Ovary (tissue), 9 donors: ENCODE results near the gene TCEA2. TPM values are rescaled to one million over a fixed set of nuclear protein-coding genes. Genes with fewer than 3 reads are reported as not detected.
"Not testable (repeated sequence)": the region's sequence is repeated elsewhere in the genome, so short reads cannot be mapped to it uniquely, and the experiment has no call there.

Experiments used
- DNase-seq, 5 donors: peaks; one replicate each; pipeline ENCODE4 v3.0.0-alpha.2; 2019 to 2020
- H3K27ac ChIP-seq, 2 donors: fragments of 200-600 bp; one replicate each; pipeline versions ENCODE4 v1.5.1 to v1.8.0; 2019 to 2022
- H3K27me3 ChIP-seq: fragments of 200-600 bp; one replicate; pipeline ENCODE4 v1.8.0; 2022
- H3K36me3 ChIP-seq: fragments of 200-600 bp; sonication (generic); one replicate; pipeline ENCODE4 v1.5.1; 2019
- H3K4me1 ChIP-seq: one replicate; pipeline ENCODE4 v1.8.1; 2013; ENCODE audit warnings: mild to moderate bottlenecking, moderate library complexity; ENCODE audit not compliant: insufficient read depth
- H3K4me3 ChIP-seq: fragments of 200-600 bp; sonication (generic); one replicate; pipeline ENCODE4 v1.5.1; 2017
- H3K9me3 ChIP-seq, 2 donors: fragments of 200-600 bp in 1 of 2; sonication (generic) in 1 of 2; one replicate each; pipeline versions ENCODE4 v1.5.1 to v1.8.1; 2013 to 2019; ENCODE audit warnings: mild to moderate bottlenecking in 1 of 2, moderate library complexity in 1 of 2
- CTCF ChIP-seq, 3 donors: fragments of 450-650 bp in 2 of 3; fragments of 200-600 bp in 1 of 3; IDR thresholded peaks; one replicate each; pipeline versions ENCODE4 v1.5.1 to v1.8.0; 2016 to 2022; ENCODE audit warnings: antibody characterized with exemption in 3 of 3, mild to moderate bottlenecking in 1 of 3
- EP300 ChIP-seq: sonication (generic); formaldehyde crosslinking; IDR thresholded peaks from one replicate; pipeline ENCODE4 v1.6.1; 2017; ENCODE audit warnings: antibody characterized with exemption
- POLR2A ChIP-seq: fragments of 450-650 bp; IDR thresholded peaks from one replicate; pipeline ENCODE4 v1.6.1; 2017; ENCODE audit warnings: antibody characterized with exemption, mild to moderate bottlenecking, moderate library complexity
- WGBS, 3 donors: extraction: QIAGEN DNeasy Blood & Tissue Kit in 1 of 3; methylation state at CpG; one replicate each; pipeline versions ENCODE4 v1.1.5 to v1.1.7; 2013 to 2017; 5-methylcytosine and 5-hydroxymethylcytosine counted together
- intact Hi-C, 4 donors: fragments of 100-400 bp; cut with DNase I; formaldehyde crosslinking; loops; one replicate each; pipeline versions ENCODE4 v1.11.0 to v1.15.1; 2022 to 2023
- polyA plus RNA-seq, 2 donors: library from polyadenylated mRNA; stranded (reverse); fragments of 200-250 nt in 1 of 2; fragments of 350-450 nt in 1 of 2; fragmentation: Illumina TruSeq in 1 of 2; extraction: RNeasy Lipid Tissue Mini Kit (QIAGEN cat#74804) in 1 of 2; gene quantifications; one replicate each; pipeline ENCODE4 v1.2.3, GENCODE V29; 2013 to 2014
- total RNA-seq, 7 donors: library from RNA; depleted of rRNA in 2 of 7; stranded (reverse); fragments of >200 nt in 2 of 7; fragmentation: NEBNext Ultra II Directional in 3 of 7; extraction: Animal tissue kit (Norgen Biotek cat#: 25700) in 3 of 7; gene quantifications; one replicate each; pipeline versions ENCODE4 v1.1.0 to v1.2.4, GENCODE V29; 2016 to 2023
- donor health status: DM: no; HTN: no; CAD: no; lungs with moderate emphysema.
- donor health status: DM: no; HTN: no; CAD: no.
- donor health status: Bipolar disorder and iron deficiency.
- donor health status: DM: yes; HTN: yes; CAD: no.
- donor health status: DM: no; HTN: no; CAD: no.
- donor health status: DM: yes; HTN: yes; CAD: no.

The TCEA2 gene
- total and polyA plus RNA-seq, 9 donors = 20.0 to 93.5 (median 71.9) TPM

GRCh38 chr20:64083804-64084684, 21.0 kb downstream of the TCEA2 start, which contains the start of gene LKAAEAR1:
Gene LKAAEAR1 (minus strand): TSS chr20:64084398. CDS start chr20:64084219, 179 bp downstream.
- Histone ChIP-seq H3K9me3 (no peaks in the 10 kb centered on the region), H3K27ac (no peak within 1 kb of the TSS), H3K27me3 (no peaks in the 10 kb centered on the region), H3K4me3 (peak within 1 kb of the TSS; percentile 12), H3K36me3 (no peaks in the 10 kb centered on the region), H3K4me1 (no peaks in the 10 kb centered on the region)
- 2 to 3% (median 2%) methylated on average over 67 to 86 of the region's 86 CpGs for WGBS, 3 donors
- intact Hi-C loops = no loop called here
- TF ChIP-seq POLR2A (no peak), EP300 (no peak), CTCF (IDR thresholded peaks at IDR 0.05) (no peak)
- DNase-seq = no peak

- TF ChIP-seq POLR2A (no peak), CTCF (IDR thresholded peaks at IDR 0.05) (no peak), EP300 (no peak)
- no peak for DNase-seq
- H3K27ac ChIP-seq = no peak overlapping the region
- WGBS, 3 donors = 7 to 10% (median 7%) methylated on average over 23 of the region's 23 CpGs
- H3K4me3 ChIP-seq = no peak overlapping the region
- no peaks in the 10 kb centered on the region for H3K9me3 ChIP-seq
- no peaks in the 10 kb centered on the region for H3K36me3 ChIP-seq
- no peaks in the 10 kb centered on the region for H3K27me3 ChIP-seq
- intact Hi-C loops = no loop called here
- no peaks in the 10 kb centered on the region for H3K4me1 ChIP-seq
Observed at GRCh38 chr20:64084685-64085152, 21.7 kb downstream of the TCEA2 start.

- no peak for TF ChIP-seq CTCF (IDR thresholded peaks at IDR 0.05)
- TF ChIP-seq EP300 = no peak
- no peak for TF ChIP-seq POLR2A
- 87 to 90% (median 90%) methylated on average over 8 of the region's 11 CpGs for WGBS, 3 donors
- Histone ChIP-seq H3K4me1 (no peaks in the 10 kb centered on the region), H3K4me3 (no peak overlapping the region), H3K27me3 (no peaks in the 10 kb centered on the region), H3K9me3 (no peaks in the 10 kb centered on the region), H3K27ac (no peak overlapping the region), H3K36me3 (no peaks in the 10 kb centered on the region)
- intact Hi-C loops = no loop called here
- no peak for DNase-seq
Observed at GRCh38 chr20:64086801-64087200, 23.8 kb downstream of the TCEA2 start.

GRCh38 chr20:64087226-64087825, 24.3 kb downstream of the TCEA2 start:
- H3K36me3 ChIP-seq, H3K4me1 ChIP-seq, H3K9me3 ChIP-seq, H3K4me3 ChIP-seq, H3K27me3 ChIP-seq, DNase-seq, intact Hi-C loops, H3K27ac ChIP-seq: not testable (repeated sequence)
- WGBS, 3 donors = 95 to 99% (median 96%) methylated on average over 6 to 10 of the region's 36 CpGs

GRCh38 chr20:64088586-64088985, 25.6 kb downstream of the TCEA2 start:
- H3K27ac ChIP-seq, DNase-seq, H3K36me3 ChIP-seq, H3K4me1 ChIP-seq, H3K9me3 ChIP-seq, H3K4me3 ChIP-seq, H3K27me3 ChIP-seq, intact Hi-C loops: not testable (repeated sequence)
